GM19452 (cell line): Measurements from ENCODE around the gene PTPRD.

Experiments
- ATAC-seq: cut with Tn5 transposase; IDR thresholded peaks from one replicate; pipeline ENCODE4 v1.9.1; 2021; ENCODE audit not compliant: unreplicated experiment

The PTPRD gene

DNA sequence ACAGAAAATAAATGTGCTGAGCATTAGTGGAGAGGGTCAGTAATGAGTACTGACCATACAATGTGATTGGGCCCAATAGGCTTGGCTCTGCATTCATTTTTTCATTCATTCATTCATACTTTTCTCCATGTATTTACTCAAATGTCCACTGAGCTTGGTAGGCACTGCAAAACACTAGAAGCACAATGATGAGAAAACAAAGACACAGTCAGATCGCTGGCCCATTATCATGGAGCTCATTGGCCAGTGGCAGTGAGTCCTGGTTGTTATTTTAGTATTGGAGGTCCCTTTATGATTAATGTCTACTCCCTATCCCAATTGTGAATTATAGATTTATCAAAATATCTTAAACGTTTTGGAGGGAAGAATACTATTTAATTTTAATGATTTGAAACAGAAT lies 1733.5 kb downstream of the PTPRD start:
- ATAC-seq, result no peak

- no peak for ATAC-seq
Measured at GRCh38 chr9:8877753-8878494, 1734.9 kb downstream of the PTPRD start.

GRCh38 chr9:8876303-8876702 lies 1736.5 kb downstream of the PTPRD start:
- ATAC-seq, result no peak

DNA sequence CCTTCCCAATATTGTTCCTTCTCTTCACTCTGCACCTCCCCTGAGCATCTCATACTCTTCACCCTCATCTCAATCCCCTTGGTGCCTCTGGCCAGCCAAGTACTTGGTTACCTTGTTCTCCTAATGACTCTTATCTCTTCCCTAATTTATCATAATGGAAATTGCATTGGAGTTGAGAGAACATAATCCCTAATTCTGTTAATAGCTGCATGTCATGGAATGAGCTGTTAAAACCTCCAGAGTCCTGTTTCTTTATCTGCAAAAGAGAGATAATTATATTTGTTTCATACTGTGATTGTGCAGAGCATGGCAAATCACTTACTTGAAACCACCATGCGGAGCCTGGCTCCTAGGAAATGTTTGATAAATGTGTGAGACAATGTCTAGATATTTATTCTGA lies 1738.3 kb downstream of the PTPRD start:
- no peak for ATAC-seq

GRCh38 chr9:8872802-8873201 lies 1740.0 kb downstream of the PTPRD start:
- ATAC-seq, result no peak

GRCh38 chr9:8871796-8872445 lies 1740.9 kb downstream of the PTPRD start:
- no peak for ATAC-seq

DNA sequence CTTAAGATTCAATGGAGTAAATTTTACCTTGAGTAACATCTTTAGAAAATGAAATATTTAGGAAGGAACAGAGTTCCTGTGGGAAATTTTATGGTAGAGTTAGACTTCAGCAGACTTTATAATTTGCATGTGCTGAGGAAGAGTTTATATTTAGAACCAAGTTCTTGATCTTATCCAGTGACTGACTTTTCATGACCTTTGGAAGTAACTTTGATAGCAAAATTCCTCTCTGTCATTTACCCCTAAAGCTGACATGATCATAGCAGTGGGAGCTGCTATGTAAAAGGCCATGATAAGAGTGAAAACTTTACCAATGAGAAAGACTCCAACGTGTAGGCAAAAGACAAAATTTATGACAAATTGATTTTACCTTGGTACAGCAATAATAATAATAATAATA lies 1741.4 kb downstream of the PTPRD start:
- no peak for ATAC-seq

DNA sequence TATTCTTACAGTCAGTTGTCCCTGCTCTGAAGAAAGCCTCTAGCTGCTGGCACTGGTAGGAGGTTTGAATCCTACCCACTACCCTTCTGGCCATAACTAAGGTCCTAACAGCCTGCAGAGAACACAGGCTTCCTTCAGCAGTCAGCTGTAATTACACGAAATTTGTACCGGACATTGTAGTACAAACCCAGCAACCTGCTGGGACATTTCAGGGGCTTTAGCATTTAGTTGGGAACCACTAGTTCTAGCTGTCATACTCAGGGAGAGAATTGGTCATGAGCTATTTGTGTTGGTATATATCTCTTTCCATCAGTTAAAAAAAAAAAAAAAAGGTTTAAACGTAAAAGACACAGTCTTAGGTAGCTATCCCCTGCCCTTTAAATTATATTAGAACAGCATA lies 1743.0 kb downstream of the PTPRD start:
- no peak for ATAC-seq

DNA sequence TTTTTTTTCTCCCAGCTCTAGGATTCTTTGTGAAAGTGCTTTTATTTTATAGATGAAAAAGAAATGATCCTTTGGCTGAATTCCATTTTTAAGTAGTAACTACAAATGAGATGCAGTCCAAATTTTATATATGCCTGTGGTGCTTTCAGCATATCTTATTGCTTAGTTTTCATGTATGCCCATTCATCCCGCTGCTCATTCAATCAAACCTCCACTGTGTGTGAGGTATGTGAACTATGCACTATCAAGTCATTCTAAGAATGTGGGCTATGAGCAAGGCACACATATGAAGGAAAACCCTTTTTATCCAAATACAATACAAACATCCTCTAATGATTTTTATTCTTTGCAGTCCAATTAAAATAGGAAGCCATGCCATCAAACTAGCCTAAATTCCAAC lies 1744.2 kb downstream of the PTPRD start:
- no peak for ATAC-seq

DNA sequence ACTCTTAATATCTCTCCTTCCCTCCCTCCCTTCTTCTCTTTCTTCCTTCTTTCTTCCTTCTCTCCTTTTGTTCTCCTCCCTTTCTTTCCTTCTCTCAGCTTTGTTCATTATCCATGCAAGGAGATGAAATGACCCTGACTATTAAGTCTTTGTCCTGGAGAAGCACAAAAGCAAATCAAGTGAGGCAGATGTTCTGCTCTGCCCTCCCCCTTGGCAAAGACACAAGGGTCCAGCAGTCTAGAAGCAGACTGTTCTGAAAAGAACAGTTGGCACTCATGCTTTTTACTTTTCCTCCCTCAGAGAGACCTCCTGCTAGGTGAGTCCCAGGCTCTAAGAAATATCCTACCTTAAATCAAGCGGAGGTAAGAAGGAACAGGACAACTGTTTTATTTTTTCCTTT lies 1745.7 kb downstream of the PTPRD start:
- no peak for ATAC-seq

- ATAC-seq, result no peak
Measured at GRCh38 chr9:8864545-8864896, 1748.3 kb downstream of the PTPRD start.

GRCh38 chr9:8863886-8864544 lies 1748.8 kb downstream of the PTPRD start:
- no peak for ATAC-seq

- no peak for ATAC-seq
Measured at GRCh38 chr9:8863069-8863468, 1749.7 kb downstream of the PTPRD start.

- no peak for ATAC-seq
Measured at GRCh38 chr9:8860925-8861324, 1751.9 kb downstream of the PTPRD start.

DNA sequence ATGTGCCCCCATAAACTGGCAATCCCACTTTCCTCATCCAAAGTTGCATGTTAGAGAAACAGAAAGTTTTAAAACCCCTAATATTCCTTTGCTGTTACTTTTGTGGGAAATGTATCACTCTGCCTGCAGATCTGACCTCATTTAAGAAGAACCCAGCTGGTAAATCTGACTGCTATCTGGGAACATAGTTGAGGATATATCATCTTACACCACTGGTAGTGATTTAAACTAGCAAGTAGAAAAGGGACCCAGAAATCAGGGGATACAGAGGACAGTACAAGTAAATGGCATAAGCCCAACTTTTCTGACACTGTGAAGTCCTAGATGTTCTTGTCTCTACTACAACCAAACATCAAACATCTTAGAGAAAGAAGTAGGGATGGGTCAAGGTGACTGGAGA lies 1752.7 kb downstream of the PTPRD start:
- ATAC-seq, result no peak

GRCh38 chr9:8859416-8859815 lies 1753.4 kb downstream of the PTPRD start:
- no peak for ATAC-seq

- ATAC-seq, result no peak
Measured at GRCh38 chr9:8858596-8859161, 1754.1 kb downstream of the PTPRD start.

- ATAC-seq, result no peak
Measured at GRCh38 chr9:8857926-8858595, 1754.7 kb downstream of the PTPRD start.

- no peak for ATAC-seq
Measured at GRCh38 chr9:8857068-8857925, 1755.5 kb downstream of the PTPRD start.

- ATAC-seq, result no peak
Measured at GRCh38 chr9:8856396-8857067, 1756.3 kb downstream of the PTPRD start.
